HG03565 (cell line): ENCODE results near the gene RASSF8.
A peak's percentile ranks its signal among the peaks of the same experiment; 100 is the strongest.
"Not testable (repeated sequence)": the region's sequence is repeated elsewhere in the genome, so short reads cannot be mapped to it uniquely, and the experiment has no call there.

Source experiments
- ATAC-seq: cut with Tn5 transposase; IDR thresholded peaks from one replicate; pipeline ENCODE4 v1.9.1; 2021; ENCODE audit warnings: mild to moderate bottlenecking, moderate library complexity; ENCODE audit not compliant: unreplicated experiment

Gene RASSF8

GRCh38 chr12:26055087-26055486 is 96.6 kb downstream of the RASSF8 start:
- no peak for ATAC-seq

- ATAC-seq, result no peak
These were observed 97.9 kb downstream of the RASSF8 start for GRCh38 chr12:26056335-26056734.

DNA sequence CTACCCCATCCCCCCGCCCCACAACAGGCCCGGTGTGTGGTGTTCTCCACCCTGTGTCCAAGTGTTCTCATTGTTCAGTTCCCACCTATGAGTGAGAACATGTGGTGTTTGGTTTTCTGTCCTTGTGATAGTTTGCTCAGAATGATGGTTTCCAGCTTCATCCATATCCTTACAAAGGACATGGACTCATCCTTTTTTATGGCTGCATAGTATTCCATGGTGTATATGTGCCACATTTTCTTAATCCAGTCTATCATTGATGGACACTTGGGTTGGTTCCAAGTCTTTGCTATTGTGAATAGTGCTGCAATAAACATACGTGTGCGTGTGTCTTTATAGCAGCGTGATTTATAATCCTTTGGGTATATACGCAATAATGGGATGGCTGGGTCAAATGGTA is 98.8 kb downstream of the RASSF8 start:
- ATAC-seq, result not testable (repeated sequence)

DNA sequence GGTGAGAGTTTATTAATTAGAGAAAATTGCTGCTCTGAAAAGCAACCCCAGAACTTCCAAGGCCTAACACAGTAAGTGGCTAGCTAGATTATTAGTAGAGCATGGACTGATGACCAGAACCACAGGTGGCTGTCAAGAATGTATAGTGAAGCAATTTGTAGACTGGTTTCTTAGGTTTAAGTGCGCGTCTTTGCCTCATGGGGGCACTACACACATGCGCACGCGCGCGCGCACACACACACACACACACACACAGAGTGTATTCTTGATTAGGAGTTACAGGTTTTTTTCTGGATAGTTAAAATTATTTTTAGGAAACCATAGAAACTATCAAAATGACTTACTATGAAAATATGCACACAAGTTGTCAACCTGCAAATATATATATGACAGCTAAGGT is 99.8 kb downstream of the RASSF8 start:
- peak; percentile 37 for ATAC-seq

DNA sequence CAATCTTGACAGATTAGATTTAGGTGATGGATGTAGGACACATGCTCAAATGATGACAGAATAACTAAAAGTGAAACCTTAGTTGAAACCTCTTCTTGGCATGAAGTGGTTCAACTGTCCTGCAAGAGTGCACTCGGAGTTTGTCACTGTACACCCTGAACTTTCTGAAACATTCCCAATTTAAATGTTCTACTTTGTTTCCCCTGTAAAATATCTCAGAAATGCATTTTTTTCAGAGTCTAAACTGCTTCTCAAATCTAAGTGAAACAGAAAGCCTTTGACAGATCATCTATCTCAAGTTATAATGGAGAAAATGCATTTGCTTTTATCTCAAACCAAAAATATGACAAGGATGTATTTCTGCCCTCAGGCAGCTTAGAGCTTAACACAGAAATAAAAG is 100.3 kb downstream of the RASSF8 start:
- peak; percentile 70 for ATAC-seq

- no peak for ATAC-seq
These were observed 103.5 kb downstream of the RASSF8 start for GRCh38 chr12:26062006-26062405.

GRCh38 chr12:26062566-26062965 is 104.1 kb downstream of the RASSF8 start:
- ATAC-seq, result no peak

DNA sequence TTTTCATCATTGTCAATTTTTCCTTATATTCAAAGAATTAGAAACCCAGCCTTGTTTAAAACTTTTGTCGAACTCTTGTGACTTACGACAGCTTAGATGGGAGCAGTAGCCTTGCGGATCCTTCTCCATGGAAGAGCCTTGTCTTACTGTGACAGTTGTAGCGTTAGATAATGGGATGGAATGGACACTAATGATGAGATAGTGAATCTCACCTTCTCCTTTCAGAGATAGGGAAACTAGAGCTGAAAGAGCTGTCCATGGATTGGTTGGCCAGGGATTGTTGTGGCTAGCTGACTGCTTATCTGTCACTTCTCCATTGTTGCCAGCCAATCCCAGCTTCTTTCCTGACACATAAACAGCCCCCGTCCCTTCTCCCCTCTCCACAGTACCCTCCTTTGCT is 107.0 kb downstream of the RASSF8 start:
- ATAC-seq, result no peak

- ATAC-seq, result no peak
These were observed 110.0 kb downstream of the RASSF8 start for GRCh38 chr12:26068503-26068902.

GRCh38 chr12:26069796-26070195 is 111.3 kb downstream of the RASSF8 start:
- no peak for ATAC-seq

- ATAC-seq, result no peak
These were observed 119.6 kb downstream of the RASSF8 start for GRCh38 chr12:26077915-26078702.

DNA sequence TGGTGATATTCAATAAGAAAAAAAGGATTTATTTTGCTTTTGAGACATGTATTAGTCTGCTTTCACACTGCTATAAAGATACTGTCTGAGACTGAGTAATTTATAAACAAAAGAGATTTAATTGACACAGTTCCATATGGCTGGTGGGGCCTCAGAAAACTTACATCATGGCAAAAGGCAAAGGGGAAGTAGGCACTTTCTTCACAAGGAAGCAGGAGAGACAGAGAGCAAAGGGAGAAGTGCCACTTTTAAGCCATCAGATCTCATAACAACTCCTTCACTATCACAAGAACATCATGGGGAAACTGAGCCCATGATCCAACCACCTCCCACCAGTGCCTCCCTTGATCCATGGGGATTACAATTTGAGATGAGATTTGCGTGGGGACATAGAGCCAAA is 122.4 kb downstream of the RASSF8 start:
- ATAC-seq, result no peak

- no peak for ATAC-seq
These were observed 128.5 kb downstream of the RASSF8 start for GRCh38 chr12:26086936-26087335.

DNA sequence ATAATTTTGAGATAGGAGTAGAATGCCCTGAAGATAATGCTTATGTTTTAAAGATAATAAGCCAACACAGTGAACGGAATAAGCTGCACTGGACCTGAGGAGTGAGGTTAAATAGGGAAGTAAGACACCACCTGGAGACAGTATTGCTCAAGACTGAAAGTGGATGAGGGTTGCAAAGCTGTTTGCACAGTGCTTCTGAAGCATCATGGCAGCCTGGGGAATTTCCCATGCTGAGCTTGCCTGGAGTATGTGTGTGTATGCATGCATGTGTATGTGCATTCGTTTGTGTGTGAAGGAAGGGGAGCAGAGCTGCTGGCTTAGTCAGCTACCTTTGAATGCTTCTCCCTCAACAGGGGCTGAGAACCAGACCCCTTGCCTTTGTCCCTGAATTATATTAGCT is 130.5 kb downstream of the RASSF8 start:
- ATAC-seq, result peak; percentile 96

GRCh38 chr12:26090836-26091510 is 132.5 kb downstream of the RASSF8 start:
- no peak for ATAC-seq

DNA sequence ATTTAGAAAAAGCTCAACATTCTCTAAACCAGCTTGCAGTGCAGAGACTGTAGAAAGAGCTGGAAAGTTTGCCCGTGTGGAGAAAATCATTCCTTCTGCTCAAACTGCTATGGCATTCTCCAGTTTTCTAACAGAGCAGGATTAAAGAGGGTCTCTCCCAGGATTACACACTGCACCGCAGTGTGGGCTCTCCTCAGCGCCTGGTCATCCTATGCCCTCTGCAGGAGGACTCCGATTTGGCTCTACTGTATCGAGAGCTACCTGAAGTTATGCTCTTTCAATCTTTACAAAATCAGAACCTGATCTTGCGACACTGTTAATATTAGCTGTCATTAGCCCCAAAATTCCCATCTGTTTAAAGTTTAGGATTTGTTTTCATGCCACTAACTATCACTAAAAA is 133.3 kb downstream of the RASSF8 start:
- ATAC-seq, result no peak

DNA sequence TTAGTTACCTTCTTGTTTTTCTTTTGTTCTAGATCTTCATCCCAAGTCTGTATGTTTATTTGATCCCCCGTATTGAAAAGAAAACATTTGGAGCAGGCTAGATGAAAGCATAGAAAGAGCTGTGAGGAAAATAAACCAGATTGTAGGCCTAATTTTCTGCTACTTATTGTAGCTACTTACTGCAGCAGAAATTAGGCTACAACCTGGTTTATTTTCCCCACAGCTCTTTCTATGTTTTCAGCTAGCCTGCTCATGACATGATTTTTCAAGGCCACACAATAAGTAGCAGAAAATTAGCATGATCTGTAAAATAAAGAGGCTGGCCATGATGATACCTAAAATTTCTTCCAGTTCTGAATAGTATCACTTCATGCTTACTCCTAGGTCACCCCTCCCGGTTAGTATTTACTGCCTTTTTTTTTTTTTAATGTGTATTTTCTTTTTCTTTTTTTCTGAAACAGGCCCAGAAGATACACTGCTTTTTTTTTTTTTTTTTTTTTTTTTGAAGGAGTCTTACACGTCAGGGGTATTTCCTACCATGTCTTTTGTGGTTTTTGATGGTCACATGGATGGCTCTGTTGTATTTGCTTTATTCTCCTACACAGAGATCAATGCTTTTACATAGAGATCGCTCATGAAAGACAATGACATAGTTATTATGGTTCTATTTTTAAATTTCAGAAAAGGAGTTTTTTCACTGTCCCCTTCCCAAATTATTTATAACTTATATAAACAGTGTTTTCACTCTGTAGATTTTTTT is 134.0 kb downstream of the RASSF8 start:
- no peak for ATAC-seq

GRCh38 chr12:26095186-26095585 is 136.7 kb downstream of the RASSF8 start:
- ATAC-seq, result no peak

- ATAC-seq, result no peak
These were observed 137.6 kb downstream of the RASSF8 start for GRCh38 chr12:26096036-26096435.

- ATAC-seq, result no peak
These were observed 138.8 kb downstream of the RASSF8 start for GRCh38 chr12:26097046-26097878.
